Measurements from ENCODE around the gene ECHDC3. TPM values are rescaled to one million over a fixed set of nuclear protein-coding genes. Genes with fewer than 3 reads are reported as not detected.

ECHDC3 gene
- total RNA-seq, 2 donors from 2014 or later = 12.9 to 13.6 TPM

DNA sequence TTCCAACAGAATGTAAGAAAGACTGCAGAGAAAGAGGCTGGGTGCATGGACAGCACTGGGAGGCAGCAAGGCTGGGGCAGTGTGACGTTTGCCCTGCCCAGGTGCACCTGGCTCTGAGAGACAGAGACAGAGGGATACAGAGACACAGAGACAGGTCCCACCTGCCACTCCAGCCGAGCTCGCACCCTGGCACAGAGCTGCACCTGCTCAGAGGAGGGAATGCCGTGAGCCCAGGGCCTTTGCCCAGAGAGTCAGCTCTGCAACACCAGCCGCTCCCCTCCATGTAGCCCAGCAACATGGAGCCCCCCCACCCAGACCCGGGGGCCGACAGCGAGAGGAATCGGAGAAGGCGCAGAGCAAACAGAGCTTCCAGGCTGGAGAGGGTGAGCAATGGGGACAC is 45.7 kb downstream of the ECHDC3 start:
- no peaks in the 10 kb centered on the region for H3K9me3 ChIP-seq (ENCODE audit: control insufficient read depth, low read length)
- Mint-ChIP-seq H3K27me3 (ENCODE audit: insufficient read depth) (no peaks in the 10 kb centered on the region), H3K4me1 (no peaks in the 10 kb centered on the region), H3K9me3 (peaks cover 3% of the 10 kb centered on the region), H3K4me3 (no peak overlapping the region), H3K27ac (no peak overlapping the region), H3K36me3 (ENCODE audit: low read depth) (no peaks in the 10 kb centered on the region)
- H3K27ac ChIP-seq (ENCODE audit: low read depth, low read length) = no peak overlapping the region
- H3K4me3 ChIP-seq (ENCODE audit: low read length) = no peak overlapping the region
- DNase-seq = no peak
- H3K9ac ChIP-seq (ENCODE audit: extremely low read depth, low read length, poor library complexity, severe bottlenecking) = no peak overlapping the region
- TF ChIP-seq, protein P1, sequence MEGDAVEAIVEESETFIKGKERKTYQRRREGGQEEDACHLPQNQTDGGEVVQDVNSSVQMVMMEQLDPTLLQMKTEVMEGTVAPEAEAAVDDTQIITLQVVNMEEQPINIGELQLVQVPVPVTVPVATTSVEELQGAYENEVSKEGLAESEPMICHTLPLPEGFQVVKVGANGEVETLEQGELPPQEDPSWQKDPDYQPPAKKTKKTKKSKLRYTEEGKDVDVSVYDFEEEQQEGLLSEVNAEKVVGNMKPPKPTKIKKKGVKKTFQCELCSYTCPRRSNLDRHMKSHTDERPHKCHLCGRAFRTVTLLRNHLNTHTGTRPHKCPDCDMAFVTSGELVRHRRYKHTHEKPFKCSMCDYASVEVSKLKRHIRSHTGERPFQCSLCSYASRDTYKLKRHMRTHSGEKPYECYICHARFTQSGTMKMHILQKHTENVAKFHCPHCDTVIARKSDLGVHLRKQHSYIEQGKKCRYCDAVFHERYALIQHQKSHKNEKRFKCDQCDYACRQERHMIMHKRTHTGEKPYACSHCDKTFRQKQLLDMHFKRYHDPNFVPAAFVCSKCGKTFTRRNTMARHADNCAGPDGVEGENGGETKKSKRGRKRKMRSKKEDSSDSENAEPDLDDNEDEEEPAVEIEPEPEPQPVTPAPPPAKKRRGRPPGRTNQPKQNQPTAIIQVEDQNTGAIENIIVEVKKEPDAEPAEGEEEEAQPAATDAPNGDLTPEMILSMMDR (conservative IDR thresholded peaks at IDR 0.05) = no peak
- H3K36me3 ChIP-seq (ENCODE audit: control insufficient read depth, insufficient read depth, low read length) = no peaks in the 10 kb centered on the region
- WGBS, 2 experiments (ENCODE audit: insufficient coverage in 1 of 2, insufficient read length in 1 of 2) = 86 to 94% methylated on average over 4 to 10 of the region's 10 CpGs
- no peaks in the 10 kb centered on the region for H3K27me3 ChIP-seq (ENCODE audit: control insufficient read depth, insufficient read depth, low read length, poor library complexity, severe bottlenecking)
- H3K4me1 ChIP-seq (ENCODE audit: control insufficient read depth, insufficient read depth, low read length) = no peaks in the 10 kb centered on the region

DNA sequence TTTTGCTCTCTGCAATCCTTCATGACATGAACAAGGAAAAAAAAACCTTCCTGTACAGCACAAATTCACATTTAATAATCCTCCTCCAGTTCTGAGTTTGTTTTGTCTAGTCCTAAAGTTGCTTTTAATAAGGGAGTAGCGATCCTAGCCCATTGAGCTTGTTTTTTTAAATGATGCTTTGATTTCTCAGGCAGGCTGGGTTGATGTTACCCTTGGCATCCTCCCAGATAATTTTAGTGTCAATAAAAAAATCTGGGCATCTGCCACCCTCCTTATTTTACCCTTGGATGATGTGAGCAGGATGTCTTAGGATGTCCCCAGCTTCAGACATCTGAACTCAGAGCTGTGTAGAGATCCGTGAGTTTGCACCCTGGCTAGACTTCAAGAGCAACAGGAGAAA is 47.1 kb downstream of the ECHDC3 start:
- Histone ChIP-seq H3K4me1 (ENCODE audit: control insufficient read depth, insufficient read depth, low read length) (no peaks in the 10 kb centered on the region), H3K27ac (ENCODE audit: low read depth, low read length) (no peak overlapping the region), H3K9me3 (ENCODE audit: control insufficient read depth, low read length) (peaks cover 7% of the 10 kb centered on the region), H3K9ac (ENCODE audit: extremely low read depth, low read length, poor library complexity, severe bottlenecking) (no peak overlapping the region), H3K27me3 (ENCODE audit: control insufficient read depth, insufficient read depth, low read length, poor library complexity, severe bottlenecking) (no peaks in the 10 kb centered on the region), H3K36me3 (ENCODE audit: control insufficient read depth, insufficient read depth, low read length) (no peaks in the 10 kb centered on the region), H3K4me3 (ENCODE audit: low read length) (no peak overlapping the region)
- WGBS, 2 experiments (ENCODE audit: insufficient coverage in 1 of 2, insufficient read length in 1 of 2) = 93 to 94% methylated on average over 2 of the region's 2 CpGs
- Mint-ChIP-seq H3K9me3 (peaks cover 17% of the 10 kb centered on the region), H3K27me3 (ENCODE audit: insufficient read depth) (no peaks in the 10 kb centered on the region), H3K4me1 (no peaks in the 10 kb centered on the region), H3K4me3 (no peak overlapping the region), H3K27ac (no peak overlapping the region), H3K36me3 (ENCODE audit: low read depth) (peaks cover 6% of the 10 kb centered on the region)
- DNase-seq = no peak
- TF ChIP-seq, protein P1 (conservative IDR thresholded peaks at IDR 0.05) = no peak

DNA sequence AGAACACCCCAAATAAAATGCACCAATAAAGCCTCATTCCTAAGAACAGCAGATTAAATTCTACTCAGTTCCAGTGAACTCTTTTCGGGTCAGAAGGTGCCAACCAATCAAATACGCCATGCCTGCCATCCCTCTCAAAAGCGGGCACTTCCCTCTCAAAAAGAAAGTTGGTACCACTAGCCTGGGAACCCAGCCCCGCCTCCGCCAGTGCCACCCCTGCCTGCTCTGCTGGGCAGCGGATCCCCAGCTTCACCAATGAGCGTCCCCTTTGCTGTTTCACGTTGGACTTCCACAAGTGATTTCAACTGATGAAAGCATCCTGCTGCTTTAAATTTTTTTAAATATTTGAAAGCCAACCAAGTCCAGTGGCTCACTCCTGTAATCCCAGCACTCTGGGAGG is 47.8 kb downstream of the ECHDC3 start:
- no peak overlapping the region for H3K4me3 ChIP-seq (ENCODE audit: low read length)
- Mint-ChIP-seq H3K4me3 (no peak overlapping the region), H3K27ac (no peak overlapping the region), H3K4me1 (no peaks in the 10 kb centered on the region), H3K27me3 (ENCODE audit: insufficient read depth) (no peaks in the 10 kb centered on the region), H3K9me3 (peaks cover 23% of the 10 kb centered on the region), H3K36me3 (ENCODE audit: low read depth) (peaks cover 6% of the 10 kb centered on the region)
- TF ChIP-seq, protein P1 (conservative IDR thresholded peaks at IDR 0.05) = no peak
- peaks cover 7% of the 10 kb centered on the region for H3K9me3 ChIP-seq (ENCODE audit: control insufficient read depth, low read length)
- no peak overlapping the region for H3K9ac ChIP-seq (ENCODE audit: extremely low read depth, low read length, poor library complexity, severe bottlenecking)
- H3K4me1 ChIP-seq (ENCODE audit: control insufficient read depth, insufficient read depth, low read length) = no peaks in the 10 kb centered on the region
- no peaks in the 10 kb centered on the region for H3K27me3 ChIP-seq (ENCODE audit: control insufficient read depth, insufficient read depth, low read length, poor library complexity, severe bottlenecking)
- no peak overlapping the region for H3K27ac ChIP-seq (ENCODE audit: low read depth, low read length)
- WGBS, 2 experiments (ENCODE audit: insufficient coverage in 1 of 2, insufficient read length in 1 of 2) = 88% methylated on average over 8 of the region's 8 CpGs
- no peaks in the 10 kb centered on the region for H3K36me3 ChIP-seq (ENCODE audit: control insufficient read depth, insufficient read depth, low read length)
- no peak for DNase-seq

All from endodermal cell (in vitro differentiated cells).